Measurements from ENCODE around the gene PRRC2A. TPM values are rescaled to one million over a fixed set of nuclear protein-coding genes. Genes with fewer than 3 reads are reported as not detected.

Gene PRRC2A
- total and polyA plus RNA-seq, 8 donors = 49.4 to 125 (median 93.7) TPM

DNA sequence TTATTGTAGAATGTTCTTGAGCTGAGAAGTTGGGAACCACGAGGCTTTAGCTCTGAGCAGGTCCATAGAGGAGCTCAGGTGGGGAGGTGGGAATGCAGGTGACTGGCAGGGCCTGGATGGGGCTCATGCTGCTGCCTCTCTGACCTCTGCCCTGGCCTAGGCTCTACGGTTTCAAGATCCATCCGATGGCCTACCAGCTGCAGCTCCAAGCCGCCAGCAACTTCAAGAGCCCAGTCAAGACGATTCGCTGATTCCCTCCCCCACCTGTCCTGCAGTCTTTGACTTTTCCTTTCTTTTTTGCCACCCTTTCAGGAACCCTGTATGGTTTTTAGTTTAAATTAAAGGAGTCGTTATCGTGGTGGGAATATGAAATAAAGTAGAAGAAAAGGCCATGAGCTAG, 49.2 kb downstream of the PRRC2A start, which contains the start of gene LY6G5B:
TSS of gene LY6G5B (plus strand) at position 301 of the 400 bp plus-strand sequence. CDS start 975 bp downstream, outside the sequence.
- 75 to 91% (median 82%) methylated on average over 8 of the region's 8 CpGs for WGBS, 5 donors
- intact Hi-C loops (cut with DNase I; ENCODE audit: low total_unique reads) = no loop called here
- Histone ChIP-seq H3K27ac (no peak within 1 kb of the TSS), H3K4me1 (peaks cover 13 to 33% (median 19%) of the 10 kb centered on the region in 4 donors), H3K36me3 (peaks cover 62 to 75% (median 74%) of the 10 kb centered on the region in 4 donors), H3K9me3 (no peaks in the 10 kb centered on the region), H3K4me3 (no peak within 1 kb of the TSS), H3K27me3 (no peaks in the 10 kb centered on the region)
- DNase-seq = no peak
- TF ChIP-seq CTCF (IDR thresholded peaks at IDR 0.05) = no peak
- no peak for TF ChIP-seq EP300 (IDR thresholded peaks at IDR 0.05)

- no peak for DNase-seq
- H3K27me3 ChIP-seq = no peaks in the 10 kb centered on the region
- H3K27ac ChIP-seq = no peak overlapping the region
- no peak overlapping the region for H3K4me3 ChIP-seq
- WGBS, 5 donors = 75 to 89% (median 78%) methylated on average over 4 of the region's 4 CpGs
- intact Hi-C loops (cut with DNase I; ENCODE audit: low total_unique reads) = no loop called here
- TF ChIP-seq CTCF (IDR thresholded peaks at IDR 0.05) = no peak
- no peak for TF ChIP-seq EP300 (IDR thresholded peaks at IDR 0.05)
- no peak for TF ChIP-seq POLR2A (IDR thresholded peaks at IDR 0.05)
- no peak for TF ChIP-seq POLR2AphosphoS5 (IDR thresholded peaks at IDR 0.05)
- H3K4me1 ChIP-seq = peaks cover 5 to 15% (median 13%) of the 10 kb centered on the region in 4 donors
- H3K36me3 ChIP-seq = peaks cover 18 to 32% (median 29%) of the 10 kb centered on the region in 4 donors
- no peaks in the 10 kb centered on the region for H3K9me3 ChIP-seq
Observed at GRCh38 chr6:31676322-31676903, 55.9 kb downstream of the PRRC2A start.

GRCh38 chr6:31676904-31677303, 56.4 kb downstream of the PRRC2A start:
- no peaks in the 10 kb centered on the region for H3K27me3 ChIP-seq
- 68 to 87% (median 77%) methylated on average over 5 to 6 of the region's 6 CpGs for WGBS, 5 donors
- intact Hi-C loops (cut with DNase I; ENCODE audit: low total_unique reads) = no loop called here

DNA sequence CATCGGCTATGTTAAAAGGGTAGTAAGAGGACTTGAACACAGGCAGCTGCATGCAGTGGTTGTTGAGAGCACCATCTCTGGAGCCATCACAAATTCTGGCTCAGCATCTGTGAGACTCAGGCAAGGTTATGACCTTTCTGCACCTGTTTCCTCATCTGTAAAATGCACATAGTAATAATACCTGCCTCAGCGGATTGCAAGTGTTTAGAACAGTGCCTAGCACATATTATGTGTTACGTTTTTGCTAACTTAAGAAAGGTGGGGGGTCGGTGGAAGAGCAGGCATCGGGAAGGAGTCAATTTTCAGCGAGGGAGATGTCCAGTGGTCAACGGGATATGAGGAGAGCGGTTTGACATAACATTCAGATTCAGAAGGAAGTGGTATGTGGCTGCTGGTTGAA, 57.4 kb downstream of the PRRC2A start:
- DNase-seq = no peak
- no peaks in the 10 kb centered on the region for H3K27me3 ChIP-seq
- no peak for TF ChIP-seq EP300 (IDR thresholded peaks at IDR 0.05)
- TF ChIP-seq POLR2A (IDR thresholded peaks at IDR 0.05) = no peak
- 70 to 79% (median 73%) methylated on average over 8 of the region's 8 CpGs for WGBS, 5 donors
- no peak overlapping the region for H3K27ac ChIP-seq
- intact Hi-C loops (cut with DNase I; ENCODE audit: low total_unique reads) = no loop called here
- H3K9me3 ChIP-seq = no peaks in the 10 kb centered on the region
- peaks cover 11 to 29% (median 22%) of the 10 kb centered on the region in 4 donors for H3K4me1 ChIP-seq
- H3K4me3 ChIP-seq = no peak overlapping the region
- peaks cover 4 to 16% (median 13%) of the 10 kb centered on the region in 4 donors for H3K36me3 ChIP-seq

More at GRCh38 chr6:31676904-31677303, 56.4 kb downstream of the PRRC2A start:
- no peak overlapping the region for H3K27ac ChIP-seq
- TF ChIP-seq CTCF (IDR thresholded peaks at IDR 0.05) (no peak), EP300 (IDR thresholded peaks at IDR 0.05) (no peak), POLR2AphosphoS5 (IDR thresholded peaks at IDR 0.05) (no peak), POLR2A (IDR thresholded peaks at IDR 0.05) (no peak)
- H3K9me3 ChIP-seq = no peaks in the 10 kb centered on the region
- no peak overlapping the region for H3K4me3 ChIP-seq
- H3K36me3 ChIP-seq = peaks cover 13 to 27% (median 24%) of the 10 kb centered on the region in 4 donors
- H3K4me1 ChIP-seq = peaks cover 9 to 20% (median 17%) of the 10 kb centered on the region in 4 donors
- DNase-seq = no peak
